ENCODE results near the gene TRIM2.

TRIM2 gene

GRCh38 chr4:153220682-153221395 is 16.6 kb downstream of the TRIM2 start:
- Histone ChIP-seq H3K4me1 (peaks cover 0 to 20% (median 4%) of the 10 kb centered on the region in 4 donors), H3K27ac (no peak overlapping the region), H3K27me3 (no peaks in the 10 kb centered on the region), H3K9me3 (no peaks in the 10 kb centered on the region), H3K36me3 (no peaks in the 10 kb centered on the region), H3K4me3 (no peak overlapping the region)
- no peak for DNase-seq
- intact Hi-C loops (cut with DNase I; ENCODE audit: low total_unique reads) = loop anchor here (10.0 kb wide), 2 partner anchors 76 to 354 kb away; no protein-coding TSS in a partner anchor
- TF ChIP-seq CTCF (IDR thresholded peaks at IDR 0.05) = no peak

DNA sequence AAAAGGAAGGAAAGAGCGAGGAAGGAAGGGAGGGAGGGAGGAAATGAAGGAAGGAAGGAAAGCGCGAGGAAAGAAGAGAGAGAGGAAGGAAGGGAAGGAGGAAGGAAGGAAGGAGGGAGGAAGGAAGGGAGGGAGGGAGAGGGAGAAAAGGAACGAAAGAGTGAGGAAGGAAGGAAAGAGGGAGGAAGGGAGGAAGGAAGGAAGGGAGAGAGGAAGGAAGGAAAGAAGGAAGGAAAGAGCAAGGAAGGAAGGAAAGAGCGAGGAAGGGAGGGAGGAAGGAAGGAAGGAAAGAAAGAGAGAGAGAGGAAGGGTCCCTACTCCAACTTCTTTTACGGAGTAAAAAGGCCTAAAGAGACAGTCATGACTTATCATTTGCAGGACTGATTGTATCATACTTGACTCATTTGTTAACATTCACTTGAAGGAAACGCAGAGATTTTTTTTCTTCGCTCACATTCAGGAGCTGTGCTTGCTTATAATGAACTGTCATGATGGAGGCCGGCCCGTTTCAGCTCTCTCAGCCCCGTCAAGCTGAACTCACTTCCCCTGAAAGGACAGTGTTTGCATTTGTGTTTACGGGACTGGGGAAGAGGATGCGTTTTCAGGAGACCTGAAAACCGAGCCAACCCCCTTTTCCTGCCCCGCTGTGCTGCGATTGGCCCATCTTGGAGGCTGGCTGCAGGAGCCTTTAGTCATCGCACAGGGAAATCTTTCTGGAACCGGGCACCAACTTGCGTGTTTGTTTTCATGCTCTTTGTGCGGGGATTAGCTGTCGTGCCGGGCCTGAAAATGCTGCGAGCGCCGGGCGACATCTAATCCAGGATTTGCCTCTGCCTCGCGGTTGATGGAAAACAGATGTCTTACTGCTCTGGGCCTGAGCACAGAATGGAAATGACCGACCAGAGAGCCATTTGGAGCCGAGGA is 17.8 kb downstream of the TRIM2 start:
- no peaks in the 10 kb centered on the region for H3K27me3 ChIP-seq
- peak overlapping the region; percentile 85 to 96 for H3K27ac ChIP-seq
- intact Hi-C loops (cut with DNase I; ENCODE audit: low total_unique reads) = loop anchor here (10.0 kb wide), 2 partner anchors 77 to 353 kb away; no protein-coding TSS in a partner anchor
- no peaks in the 10 kb centered on the region for H3K9me3 ChIP-seq
- H3K4me3 ChIP-seq = peak overlapping the region; percentile 69 to 75
- peaks cover 0 to 20% (median 4%) of the 10 kb centered on the region in 4 donors for H3K4me1 ChIP-seq
- H3K36me3 ChIP-seq = no peaks in the 10 kb centered on the region
- no peak for TF ChIP-seq CTCF (IDR thresholded peaks at IDR 0.05)
- DNase-seq = peak; percentile 63 to 80

DNA sequence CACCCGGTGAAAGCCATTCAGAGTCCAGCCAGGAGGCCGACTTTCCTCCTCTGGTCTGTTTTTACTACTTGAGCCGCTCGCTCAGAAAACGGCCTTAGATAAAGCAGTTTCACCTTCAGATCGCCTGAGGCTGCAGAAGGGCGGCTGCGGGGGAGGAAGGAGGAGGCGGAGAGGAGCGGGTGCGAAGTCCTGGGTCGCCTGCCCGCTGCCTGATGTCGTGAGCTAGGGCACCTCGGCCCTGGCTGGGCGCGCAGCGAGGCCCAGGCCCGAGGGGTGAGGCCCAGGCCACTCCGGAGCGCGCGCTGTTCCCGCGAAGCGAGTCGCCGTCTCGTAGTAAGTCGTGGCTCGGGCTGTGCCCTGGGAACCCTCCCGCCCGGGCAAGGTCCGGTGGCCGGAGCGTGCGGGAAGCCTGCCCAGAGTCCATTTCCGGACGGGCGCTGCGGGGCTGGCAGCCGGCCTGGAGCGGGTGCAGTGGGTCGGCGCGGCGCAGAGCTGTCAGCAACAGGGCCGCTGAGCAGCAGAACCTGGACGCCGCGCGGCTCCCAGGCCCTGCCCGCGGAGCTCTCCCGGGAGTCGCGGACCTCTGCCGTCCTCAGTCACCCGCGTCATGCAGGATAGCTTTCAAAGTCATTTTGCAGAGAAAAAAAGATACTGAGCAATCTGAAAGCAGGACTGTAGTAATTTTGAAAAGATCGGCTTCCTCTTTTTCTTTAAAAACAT is 18.6 kb downstream of the TRIM2 start:
- Histone ChIP-seq H3K4me3 (peak overlapping the region; percentile 69 to 75), H3K36me3 (no peaks in the 10 kb centered on the region), H3K9me3 (no peaks in the 10 kb centered on the region), H3K27ac (peak overlapping the region; percentile 85 to 96), H3K27me3 (no peaks in the 10 kb centered on the region), H3K4me1 (peaks cover 0 to 20% (median 4%) of the 10 kb centered on the region in 4 donors)
- peak; percentile 54 to 79 for DNase-seq
- intact Hi-C loops (cut with DNase I; ENCODE audit: low total_unique reads) = loop anchor here (10.0 kb wide), 2 partner anchors 78 to 352 kb away; no protein-coding TSS in a partner anchor
- TF ChIP-seq CTCF (IDR thresholded peaks at IDR 0.05) = no peak

DNA sequence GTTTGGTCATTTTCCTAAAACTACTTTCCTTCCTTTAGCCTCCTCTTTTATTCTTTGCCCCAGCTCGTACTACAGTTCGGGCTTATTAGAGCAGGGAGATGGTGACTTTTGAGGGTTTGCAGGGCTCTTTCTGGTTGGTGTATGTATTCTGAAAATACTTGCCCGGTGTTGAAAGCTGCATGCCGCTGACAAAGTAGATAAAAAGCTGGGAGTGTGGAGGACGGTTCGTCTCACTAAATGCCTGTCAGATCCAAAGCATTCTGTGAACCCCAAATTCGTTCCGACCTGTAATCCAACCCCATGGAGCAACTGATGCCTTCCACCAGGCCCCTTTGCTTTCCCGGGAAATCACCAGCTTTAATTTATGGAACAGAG is 19.2 kb downstream of the TRIM2 start:
- peak overlapping the region; percentile 69 to 75 for H3K4me3 ChIP-seq
- H3K27me3 ChIP-seq = no peaks in the 10 kb centered on the region
- H3K9me3 ChIP-seq = no peaks in the 10 kb centered on the region
- peaks cover 0 to 20% (median 4%) of the 10 kb centered on the region in 4 donors for H3K4me1 ChIP-seq
- H3K36me3 ChIP-seq = no peaks in the 10 kb centered on the region
- H3K27ac ChIP-seq = peak overlapping the region; percentile 85 to 96
- intact Hi-C loops (cut with DNase I; ENCODE audit: low total_unique reads) = loop anchor here (10.0 kb wide), 2 partner anchors 79 to 351 kb away; no protein-coding TSS in a partner anchor
- no peak for DNase-seq
- TF ChIP-seq CTCF (IDR thresholded peaks at IDR 0.05) = no peak

- no peaks in the 10 kb centered on the region for H3K9me3 ChIP-seq
- DNase-seq = no peak
- intact Hi-C loops (cut with DNase I; ENCODE audit: low total_unique reads) = loop anchor here (10.0 kb wide), 2 partner anchors 79 to 351 kb away; no protein-coding TSS in a partner anchor
- TF ChIP-seq CTCF (IDR thresholded peaks at IDR 0.05) = no peak
- H3K4me1 ChIP-seq = peaks cover 0 to 20% (median 4%) of the 10 kb centered on the region in 4 donors
- H3K27me3 ChIP-seq = no peaks in the 10 kb centered on the region
- no peaks in the 10 kb centered on the region for H3K36me3 ChIP-seq
- peak overlapping the region; percentile 69 to 75 for H3K4me3 ChIP-seq
- peak overlapping the region; percentile 85 to 96 for H3K27ac ChIP-seq
These were observed 19.7 kb downstream of the TRIM2 start for GRCh38 chr4:153223930-153224329.

Measured in tibial artery (tissue), 4 donors.